ENCODE results near the gene PATL2.

DNA sequence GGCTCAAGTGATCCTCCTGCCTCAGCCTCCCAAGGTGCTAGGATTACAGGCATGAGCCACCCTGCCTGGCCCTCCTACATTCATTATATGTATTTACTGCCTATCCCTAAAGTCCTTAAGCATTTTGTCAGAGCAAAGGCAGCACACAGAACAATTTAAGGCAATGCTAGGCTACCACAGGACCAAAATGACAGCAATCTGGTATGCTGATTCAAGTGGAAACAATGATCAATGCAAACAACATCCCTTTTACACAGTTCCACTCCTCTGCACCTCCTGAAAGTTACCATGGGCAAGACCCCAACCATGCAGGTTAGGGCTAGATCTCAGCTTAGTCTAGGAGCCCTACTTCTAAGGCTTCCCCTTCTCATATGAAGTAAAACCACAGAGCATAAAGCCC, 87.9 kb downstream of the PATL2 start:
- TF ChIP-seq, protein P1, sequence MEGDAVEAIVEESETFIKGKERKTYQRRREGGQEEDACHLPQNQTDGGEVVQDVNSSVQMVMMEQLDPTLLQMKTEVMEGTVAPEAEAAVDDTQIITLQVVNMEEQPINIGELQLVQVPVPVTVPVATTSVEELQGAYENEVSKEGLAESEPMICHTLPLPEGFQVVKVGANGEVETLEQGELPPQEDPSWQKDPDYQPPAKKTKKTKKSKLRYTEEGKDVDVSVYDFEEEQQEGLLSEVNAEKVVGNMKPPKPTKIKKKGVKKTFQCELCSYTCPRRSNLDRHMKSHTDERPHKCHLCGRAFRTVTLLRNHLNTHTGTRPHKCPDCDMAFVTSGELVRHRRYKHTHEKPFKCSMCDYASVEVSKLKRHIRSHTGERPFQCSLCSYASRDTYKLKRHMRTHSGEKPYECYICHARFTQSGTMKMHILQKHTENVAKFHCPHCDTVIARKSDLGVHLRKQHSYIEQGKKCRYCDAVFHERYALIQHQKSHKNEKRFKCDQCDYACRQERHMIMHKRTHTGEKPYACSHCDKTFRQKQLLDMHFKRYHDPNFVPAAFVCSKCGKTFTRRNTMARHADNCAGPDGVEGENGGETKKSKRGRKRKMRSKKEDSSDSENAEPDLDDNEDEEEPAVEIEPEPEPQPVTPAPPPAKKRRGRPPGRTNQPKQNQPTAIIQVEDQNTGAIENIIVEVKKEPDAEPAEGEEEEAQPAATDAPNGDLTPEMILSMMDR (IDR thresholded peaks at IDR 0.05; ENCODE audit: extremely low read depth in 1 of 2, insufficient read depth in 1 of 2, low read depth in 1 of 2, low read length in 2 of 2) = no peak
- no peak for TF ChIP-seq POLR2A (IDR thresholded peaks at IDR 0.05; ENCODE audit: low read depth, low read length)
